HEK293 (cell line): ENCODE measurements around the gene EOMES.

Experiments used
- CTCF ChIA-PET: fragments of 350-600 bp; formaldehyde crosslinking; extraction: SDS; loops from one replicate; lab custom pipeline; 2021; ENCODE audit warnings: antibody characterized with exemption; lab: Yijun Ruan, JAX
- POLR2A ChIA-PET: fragments of 300-600 bp; formaldehyde crosslinking; extraction: SDS; loops from one replicate; lab custom pipeline; 2020; ENCODE audit warnings: antibody characterized with exemption, inconsistent platforms; lab: Yijun Ruan, JAX
- H3K27ac ChIP-seq: fragments of 200-500 bp; sonication (Bioruptor generic); 2 replicates; pipeline ENCODE4 v1.5.1; 2014; ENCODE audit warnings: low read depth, low read length, control low read depth, inconsistent platforms; ENCODE audit errors: extremely low read depth
- H3K36me3 ChIP-seq, 2 experiments: fragments of 200-500 bp in 1 of 2; sonication (Bioruptor generic) in 1 of 2; 1 replicate in 1 of 2; 2 replicates in 1 of 2; pipeline ENCODE4 v1.5.1; 2014 to 2017; ENCODE audit warnings: inconsistent platforms in 2 of 2, low read length in 2 of 2; ENCODE audit not compliant: control insufficient read depth in 2 of 2, insufficient read depth in 1 of 2
- H3K4me1 ChIP-seq: fragments of 200-500 bp; sonication (Bioruptor generic); 2 replicates; pipeline ENCODE4 v1.5.1; 2014; ENCODE audit warnings: mild to moderate bottlenecking, low read length, inconsistent platforms; ENCODE audit not compliant: control insufficient read depth, insufficient read depth
- H3K4me3 ChIP-seq: 2 replicates; pipeline ENCODE4 v1.5.1; 2011; ENCODE audit warnings: low read depth, mild to moderate bottlenecking, control low read depth, low read length, moderate library complexity
- H3K9me3 ChIP-seq: fragments of 200-500 bp; sonication (Bioruptor generic); 2 replicates; pipeline ENCODE4 v1.5.1; 2014; ENCODE audit warnings: low read depth, low read length, inconsistent platforms; ENCODE audit not compliant: control insufficient read depth, insufficient read depth
- BCL11A ChIP-seq: fragments of 450-650 bp; formaldehyde crosslinking; IDR thresholded peaks from 2 replicates; pipeline ENCODE4 v1.5.1; 2016; ENCODE audit warnings: low read depth, missing biosample characterization, missing genetic modification characterization
- BCL6B ChIP-seq: fragments of 450-650 bp; formaldehyde crosslinking; IDR thresholded peaks from 2 replicates; pipeline ENCODE4 v1.5.1; 2017; ENCODE audit warnings: missing biosample characterization, missing genetic modification characterization
- FEZF1 ChIP-seq: fragments of 450-650 bp; formaldehyde crosslinking; IDR thresholded peaks from 2 replicates; pipeline ENCODE4 v1.5.1; 2016; ENCODE audit warnings: missing biosample characterization, missing genetic modification characterization
- GLI4 ChIP-seq: fragments of 450-650 bp; formaldehyde crosslinking; IDR thresholded peaks from 2 replicates; pipeline ENCODE4 v1.5.1; 2016; ENCODE audit warnings: missing biosample characterization, missing genetic modification characterization
- HOXC10 ChIP-seq: sonication (generic); formaldehyde crosslinking; IDR thresholded peaks from 2 replicates; pipeline ENCODE4 v1.8.1; 2023; ENCODE audit warnings: mild to moderate bottlenecking, missing genetic modification reagents
- IKZF3 ChIP-seq: fragments of 450-650 bp; IDR thresholded peaks from 2 replicates; pipeline ENCODE4 v1.5.0; 2018; ENCODE audit warnings: missing biosample characterization, mild to moderate bottlenecking, missing genetic modification characterization, moderate library complexity
- INSM2 ChIP-seq: fragments of 450-650 bp; formaldehyde crosslinking; IDR thresholded peaks from 2 replicates; pipeline ENCODE4 v1.5.1; 2016; ENCODE audit warnings: missing biosample characterization, missing genetic modification characterization
- KLF9 ChIP-seq: fragments of 450-650 bp; formaldehyde crosslinking; IDR thresholded peaks from 2 replicates; pipeline ENCODE4 v1.5.1; 2016; ENCODE audit warnings: missing biosample characterization, missing genetic modification characterization, low read depth
- MEIS1 ChIP-seq: sonication (generic); formaldehyde crosslinking; IDR thresholded peaks from 2 replicates; pipeline ENCODE4 v1.8.1; 2022; ENCODE audit warnings: missing genetic modification reagents, mild to moderate bottlenecking, borderline replicate concordance
- PRDM2 ChIP-seq: fragments of 450-650 bp; formaldehyde crosslinking; IDR thresholded peaks from 2 replicates; pipeline ENCODE4 v1.5.1; 2016; ENCODE audit warnings: missing biosample characterization, missing genetic modification characterization, borderline replicate concordance
- ZNF169 ChIP-seq: fragments of 450-650 bp; formaldehyde crosslinking; IDR thresholded peaks from 2 replicates; pipeline ENCODE4 v1.5.1; 2016; ENCODE audit warnings: missing biosample characterization, missing genetic modification characterization
- ZNF239 ChIP-seq: fragments of 450-650 bp; formaldehyde crosslinking; IDR thresholded peaks from 2 replicates; pipeline ENCODE4 v1.5.1; 2016; ENCODE audit warnings: missing biosample characterization, missing genetic modification characterization
- ZNF302 ChIP-seq: fragments of 450-650 bp; formaldehyde crosslinking; IDR thresholded peaks from 2 replicates; pipeline ENCODE4 v1.5.1; 2016; ENCODE audit warnings: missing biosample characterization, missing genetic modification characterization, low read depth
- ZNF311 ChIP-seq: fragments of 450-650 bp; formaldehyde crosslinking; IDR thresholded peaks from 2 replicates; pipeline ENCODE4 v1.5.1; 2017; ENCODE audit warnings: missing biosample characterization, missing genetic modification characterization, borderline replicate concordance
- ZNF354C ChIP-seq: fragments of 450-650 bp; formaldehyde crosslinking; IDR thresholded peaks from 2 replicates; pipeline ENCODE4 v1.5.1; 2016; ENCODE audit warnings: missing biosample characterization, missing genetic modification characterization, low read depth, borderline replicate concordance
- ZNF391 ChIP-seq: fragments of 450-650 bp; formaldehyde crosslinking; IDR thresholded peaks from 2 replicates; pipeline ENCODE4 v1.5.1; 2016; ENCODE audit warnings: low read depth, missing biosample characterization, missing genetic modification characterization, borderline replicate concordance
- ZNF398 ChIP-seq: fragments of 450-650 bp; formaldehyde crosslinking; IDR thresholded peaks from 2 replicates; pipeline ENCODE4 v1.5.1; 2017; ENCODE audit warnings: missing biosample characterization, missing genetic modification characterization
- ZNF501 ChIP-seq: fragments of 450-650 bp; formaldehyde crosslinking; IDR thresholded peaks from 2 replicates; pipeline ENCODE4 v1.5.1; 2016; ENCODE audit warnings: missing biosample characterization, missing genetic modification characterization
- ZNF585B ChIP-seq: fragments of 450-650 bp; formaldehyde crosslinking; IDR thresholded peaks from 2 replicates; pipeline ENCODE4 v1.5.1; 2016; ENCODE audit warnings: missing biosample characterization, missing genetic modification characterization
- ZNF639 ChIP-seq: fragments of 450-650 bp; formaldehyde crosslinking; IDR thresholded peaks from 2 replicates; pipeline ENCODE4 v1.5.1; 2016; ENCODE audit warnings: missing biosample characterization, missing genetic modification characterization
- ZNF654 ChIP-seq: fragments of 450-650 bp; formaldehyde crosslinking; IDR thresholded peaks from 2 replicates; pipeline ENCODE4 v1.5.1; 2016; ENCODE audit warnings: low read depth, missing biosample characterization, missing genetic modification characterization
- ZNF747 ChIP-seq: fragments of 450-650 bp; formaldehyde crosslinking; IDR thresholded peaks from 2 replicates; pipeline ENCODE4 v1.5.1; 2016; ENCODE audit warnings: missing biosample characterization, missing genetic modification characterization
- ZNF777 ChIP-seq: fragments of 450-650 bp; formaldehyde crosslinking; IDR thresholded peaks from 2 replicates; pipeline ENCODE4 v1.5.1; 2017; ENCODE audit warnings: missing biosample characterization, missing genetic modification characterization, borderline replicate concordance

Gene EOMES

GRCh38 chr3:27740854-27741253, 18.7 kb upstream of the EOMES start:
- H3K4me3 ChIP-seq: no peak overlapping the region
- TF ChIP-seq BCL11A (tag by site-specific recombination) (no peak), ZNF169 (no peak), INSM2 (tag by site-specific recombination) (no peak), BCL6B (tag by site-specific recombination) (no peak), ZNF585B (no peak), ZNF354C (tag by site-specific recombination) (no peak), ZNF311 (tag by site-specific recombination) (no peak), PRDM2 (tag by site-specific recombination) (no peak), KLF9 (no peak), ZNF391 (tag by site-specific recombination) (no peak), ZNF239 (tag by site-specific recombination) (no peak), ZNF747 (tag by site-specific recombination) (no peak), HOXC10 (CRISPR knock-in tag) (no peak), GLI4 (tag by site-specific recombination) (no peak), ZNF501 (no peak), ZNF654 (tag by site-specific recombination) (no peak), MEIS1 (CRISPR knock-in tag) (no peak), ZNF777 (tag by site-specific recombination) (no peak)
- no peaks in the 10 kb centered on the region for H3K36me3 ChIP-seq
- no peaks in the 10 kb centered on the region for H3K4me1 ChIP-seq
- H3K9me3 ChIP-seq: no peaks in the 10 kb centered on the region
- ChIA-PET POLR2A (no interaction called here), CTCF (no interaction called here)
- no peak overlapping the region for H3K27ac ChIP-seq

- Histone ChIP-seq H3K9me3 (no peaks in the 10 kb centered on the region), H3K4me1 (no peaks in the 10 kb centered on the region), H3K36me3 (no peaks in the 10 kb centered on the region), H3K27ac (no peak overlapping the region), H3K4me3 (no peak overlapping the region)
- ChIA-PET POLR2A (no interaction called here), CTCF (interaction anchor here (0.6 kb wide), 1 partner anchor 992 kb away, joined by 7 read pairs; no protein-coding TSS in a partner anchor)
- TF ChIP-seq ZNF398 (tag by site-specific recombination): no peak
- TF ChIP-seq INSM2 (tag by site-specific recombination): no peak
- TF ChIP-seq ZNF639: no peak
- TF ChIP-seq IKZF3 (tag by site-specific recombination): no peak
- no peak for TF ChIP-seq FEZF1 (tag by site-specific recombination)
- TF ChIP-seq ZNF302 (tag by site-specific recombination): no peak
Measured at GRCh38 chr3:27737091-27737490, 15.0 kb upstream of the EOMES start.
